Omental fat pad (tissue), 4 donors: ENCODE data around the gene AK8. TPM values are rescaled to one million over a fixed set of nuclear protein-coding genes. Genes with fewer than 3 reads are reported as not detected.

Experiments used
- ATAC-seq: fragments of 150-250 bp; one replicate; pipeline ENCODE4 v1.9.1; 2016; ENCODE audit warnings: mild to moderate bottlenecking, moderate library complexity; ENCODE audit not compliant: low FRiP score
- DNase-seq: peaks from one replicate; pipeline ENCODE4 v3.0.0-alpha.2; 2019; ENCODE audit warnings: low spot score
- total RNA-seq, 4 donors: library from RNA; depleted of rRNA; stranded (reverse); fragments of >200 nt; gene quantifications; one replicate each; pipeline ENCODE4 v1.1.0, GENCODE V29; 2016
- TF ChIP-seq, protein P1 (sequence below), 3 donors: fragments of 450-650 bp; IDR thresholded peaks; one replicate each; pipeline ENCODE4 v1.5.1; 2016 to 2017; ENCODE audit warnings: antibody characterized with exemption in 3 of 3, mild to moderate bottlenecking in 3 of 3, moderate library complexity in 2 of 3

Gene AK8
- total RNA-seq, 4 donors from 2014 or later = 1.0 to 1.3 (median 1.3) TPM; not detected in 1

DNA sequence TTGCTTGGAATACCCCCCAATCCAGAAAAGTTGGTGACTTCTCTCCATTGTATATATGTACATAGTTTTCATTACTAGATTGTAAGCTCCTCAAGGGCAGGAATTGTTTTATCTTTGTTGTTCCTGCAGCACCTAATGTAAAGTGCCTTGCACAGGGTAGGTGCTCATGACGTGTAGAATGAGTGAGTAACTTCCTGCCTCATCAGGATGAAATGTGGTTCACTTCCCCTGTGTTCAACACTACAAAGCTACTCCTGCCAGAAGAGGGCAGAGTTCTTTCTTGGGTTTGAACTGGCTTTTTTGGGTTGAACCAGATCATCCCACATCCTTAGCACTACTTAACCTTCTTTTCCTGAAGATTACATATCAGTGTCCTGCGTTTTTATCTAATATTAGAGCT, 183.9 kb downstream of the AK8 start:
- ATAC-seq = no peak
- no peak for DNase-seq
- TF ChIP-seq, protein P1, sequence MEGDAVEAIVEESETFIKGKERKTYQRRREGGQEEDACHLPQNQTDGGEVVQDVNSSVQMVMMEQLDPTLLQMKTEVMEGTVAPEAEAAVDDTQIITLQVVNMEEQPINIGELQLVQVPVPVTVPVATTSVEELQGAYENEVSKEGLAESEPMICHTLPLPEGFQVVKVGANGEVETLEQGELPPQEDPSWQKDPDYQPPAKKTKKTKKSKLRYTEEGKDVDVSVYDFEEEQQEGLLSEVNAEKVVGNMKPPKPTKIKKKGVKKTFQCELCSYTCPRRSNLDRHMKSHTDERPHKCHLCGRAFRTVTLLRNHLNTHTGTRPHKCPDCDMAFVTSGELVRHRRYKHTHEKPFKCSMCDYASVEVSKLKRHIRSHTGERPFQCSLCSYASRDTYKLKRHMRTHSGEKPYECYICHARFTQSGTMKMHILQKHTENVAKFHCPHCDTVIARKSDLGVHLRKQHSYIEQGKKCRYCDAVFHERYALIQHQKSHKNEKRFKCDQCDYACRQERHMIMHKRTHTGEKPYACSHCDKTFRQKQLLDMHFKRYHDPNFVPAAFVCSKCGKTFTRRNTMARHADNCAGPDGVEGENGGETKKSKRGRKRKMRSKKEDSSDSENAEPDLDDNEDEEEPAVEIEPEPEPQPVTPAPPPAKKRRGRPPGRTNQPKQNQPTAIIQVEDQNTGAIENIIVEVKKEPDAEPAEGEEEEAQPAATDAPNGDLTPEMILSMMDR (IDR thresholded peaks at IDR 0.05) = no peak

DNA sequence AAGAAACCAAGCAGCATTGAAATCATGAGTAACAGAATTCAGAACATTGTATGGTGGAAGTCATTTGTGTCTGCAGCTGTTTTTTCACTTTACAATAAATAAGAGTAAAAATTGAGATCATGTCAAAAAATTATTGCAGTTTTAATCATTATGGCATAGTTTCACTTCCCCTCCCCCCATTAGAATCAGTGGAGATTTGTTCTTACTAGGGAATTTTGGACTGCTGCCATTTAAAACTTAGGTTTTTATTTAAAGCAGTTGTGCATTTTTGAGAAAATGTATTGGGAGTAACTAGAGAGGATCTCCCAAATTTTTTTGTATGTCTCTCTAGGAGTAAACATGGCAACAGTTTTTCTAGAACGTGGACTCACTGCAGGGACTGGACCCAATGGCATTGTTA, 187.4 kb downstream of the AK8 start:
- DNase-seq = no peak
- ATAC-seq = no peak
- TF ChIP-seq, protein P1 (IDR thresholded peaks at IDR 0.05) = no peak

DNA sequence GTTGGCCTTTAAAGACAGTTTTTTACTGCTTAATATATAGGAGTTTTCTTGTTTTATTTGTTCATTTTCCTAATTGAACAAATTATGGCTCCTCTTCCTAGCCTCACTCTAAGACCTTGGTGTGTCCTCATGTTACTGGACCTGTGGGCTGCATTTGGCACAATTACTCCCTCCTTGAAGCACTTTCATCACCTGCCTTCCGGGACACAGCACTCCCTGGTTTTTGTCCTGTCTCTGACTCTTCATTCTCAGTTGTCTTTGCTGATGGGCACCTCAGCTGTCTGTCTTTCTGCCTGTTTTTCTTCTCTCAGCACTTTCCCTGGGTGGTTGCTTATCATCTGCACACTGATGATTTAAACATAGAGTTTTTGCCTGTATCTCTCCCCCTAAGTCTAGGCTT, 194.2 kb downstream of the AK8 start:
- TF ChIP-seq, protein P1 (IDR thresholded peaks at IDR 0.05) = no peak
- ATAC-seq (no peak), DNase-seq (no peak)

DNA sequence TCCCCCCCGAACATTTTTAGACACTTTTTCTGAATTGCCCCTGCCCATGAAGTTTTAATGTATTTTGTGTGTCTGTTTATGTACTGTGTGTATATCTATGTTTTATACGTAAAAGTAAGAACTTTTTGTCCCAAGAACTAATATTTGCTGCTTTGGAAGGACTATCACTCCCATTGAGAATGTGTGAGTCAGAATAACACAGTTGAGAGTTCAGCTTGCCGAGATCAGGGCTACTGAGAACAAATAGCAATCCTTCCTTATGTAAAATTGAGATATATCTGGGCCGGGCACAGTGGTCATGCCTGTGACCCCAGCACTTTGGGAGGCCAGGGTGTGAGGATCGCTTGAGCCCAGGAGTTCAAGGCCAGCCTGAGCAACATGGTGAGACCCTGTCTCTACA, 196.5 kb downstream of the AK8 start:
- DNase-seq (no peak), ATAC-seq (no peak)
- TF ChIP-seq, protein P1 (IDR thresholded peaks at IDR 0.05) = no peak

DNA sequence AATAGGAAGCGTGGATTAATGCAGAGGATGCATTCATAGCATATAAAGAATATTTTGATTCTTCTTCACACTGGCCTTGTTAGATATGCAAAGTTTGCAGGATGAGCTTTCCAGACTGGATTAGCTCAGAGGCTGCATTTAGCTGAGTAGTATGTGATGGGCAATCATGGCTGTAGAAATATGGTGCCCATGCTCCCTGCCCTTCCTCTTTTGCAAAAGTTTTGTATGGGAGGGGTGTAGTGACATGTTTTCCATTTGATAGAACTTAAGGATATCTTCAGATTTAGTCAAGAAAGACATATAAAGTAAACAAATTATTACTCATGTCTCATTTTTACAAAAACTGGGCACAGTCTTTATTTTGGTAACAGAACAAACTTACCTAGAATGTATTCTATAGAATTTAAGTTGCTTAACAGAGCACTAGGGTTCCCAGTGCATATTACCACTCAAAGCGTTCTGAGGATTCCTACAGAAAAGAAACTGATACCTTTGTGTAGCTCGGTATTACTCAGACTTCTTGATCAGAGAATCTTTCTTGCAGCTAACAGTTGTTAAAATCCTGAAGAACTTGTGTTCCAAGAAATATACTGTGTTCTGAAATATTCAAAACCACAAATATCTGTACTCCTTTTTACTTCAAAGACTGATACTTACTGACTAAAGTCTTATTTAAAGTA, 198.0 kb downstream of the AK8 start:
- DNase-seq = no peak

DNA sequence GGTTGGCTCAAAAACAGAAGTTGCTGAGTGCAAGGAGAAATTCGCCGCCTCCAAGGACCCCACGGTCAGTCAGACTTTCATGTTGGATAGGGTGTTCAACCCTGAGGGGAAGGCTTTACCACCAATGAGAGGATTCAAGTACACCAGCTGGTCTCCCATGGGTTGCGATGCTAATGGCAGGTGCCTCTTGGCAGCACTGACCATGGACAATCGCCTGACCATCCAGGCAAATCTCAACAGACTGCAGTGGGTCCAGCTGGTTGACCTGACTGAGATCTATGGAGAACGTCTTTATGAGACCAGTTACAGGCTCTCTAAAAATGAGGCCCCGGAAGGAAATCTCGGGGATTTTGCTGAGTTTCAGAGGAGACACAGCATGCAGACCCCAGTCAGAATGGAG, 200.1 kb downstream of the AK8 start:
- TF ChIP-seq, protein P1 (IDR thresholded peaks at IDR 0.05) = no peak
- ATAC-seq (no peak), DNase-seq (no peak)

More for the DNA sequence above, 198.0 kb downstream of the AK8 start:
- TF ChIP-seq, protein P1 (IDR thresholded peaks at IDR 0.05) = no peak
- ATAC-seq = no peak

Other genes starting within 250 kb of the AK8 start
- gene DDX31, start 208.3 kb downstream of the AK8 start, total RNA-seq = 10 to 100 TPM in 2 of 4 donors, 1 to 10 TPM in 2; 8.8 to 28.0 (median 9.9) TPM
- gene GTF3C4, start 207.8 kb downstream of the AK8 start, total RNA-seq = 10 to 100 TPM in 2 of 4 donors, 1 to 10 TPM in 2; 7.2 to 19.2 (median 10.0) TPM
- gene SPACA9, start 614 bp upstream of the AK8 start, total RNA-seq = 1 to 10 TPM; 2.9 to 3.8 (median 3.3) TPM
- gene TSC1, start 66.3 kb upstream of the AK8 start, total RNA-seq = 10 to 100 TPM; 40.7 to 68.4 (median 46.5) TPM
- not detected for gene GFI1B, start 100.4 kb upstream of the AK8 start, total RNA-seq
- gene GTF3C5, start 152.7 kb upstream of the AK8 start, total RNA-seq = 10 to 100 TPM; 32.6 to 54.2 (median 39.0) TPM
- gene CEL, start 183.7 kb upstream of the AK8 start, total RNA-seq = under 1 TPM; 0.28 to 0.56 (median 0.34) TPM
- 100 to 1,000 TPM in 1 of 4 donors, 10 to 100 TPM in 3; 33.9 to 177 (median 68.9) TPM for gene RALGDS, start 243.0 kb upstream of the AK8 start, total RNA-seq